GM13977 (cell line): ENCODE results near the gene PGS1.
A peak's percentile ranks its signal among the peaks of the same experiment; 100 is the strongest.

Experiments
- DNase-seq: peaks from one replicate; pipeline ENCODE4 v3.0.0; 2012; ENCODE audit warnings: low spot score
- CTCF ChIP-seq: IDR thresholded peaks from 2 replicates; pipeline ENCODE4 v1.5.1; 2012; ENCODE audit warnings: mild to moderate bottlenecking, control low read depth; ENCODE audit not compliant: insufficient read depth; ENCODE audit errors: extremely low read depth, missing control alignments
- in situ Hi-C: fragments of 300-500 bp; cut with MboI; formaldehyde crosslinking; loops from one replicate; pipeline ENCODE4 v1.12.0; 2022; ENCODE audit warnings: low sequenced_read_pairs, low pct_unique_long_range_greater_than_20kb, mixed read lengths, inconsistent platforms; ENCODE audit not compliant: unreplicated experiment

The PGS1 gene

GRCh38 chr17:78377858-78378224 lies 608 bp upstream of the PGS1 start:
- TF ChIP-seq CTCF = no peak
- in situ Hi-C loops = no loop called here
- DNase-seq = no peak

- TF ChIP-seq CTCF = no peak
- DNase-seq = no peak
- in situ Hi-C loops = no loop called here
These were observed 662 bp downstream of the PGS1 start for GRCh38 chr17:78379131-78379491.

GRCh38 chr17:78380370-78380769 lies 1.9 kb downstream of the PGS1 start:
- in situ Hi-C loops = no loop called here
- DNase-seq = no peak
- no peak for TF ChIP-seq CTCF

GRCh38 chr17:78381601-78382232 lies 3.3 kb downstream of the PGS1 start:
- TF ChIP-seq CTCF = no peak
- in situ Hi-C loops = no loop called here
- DNase-seq = no peak

GRCh38 chr17:78383725-78384471 lies 5.4 kb downstream of the PGS1 start:
- in situ Hi-C loops = no loop called here
- no peak for TF ChIP-seq CTCF
- peak; percentile 67 for DNase-seq

GRCh38 chr17:78384479-78385175 lies 6.2 kb downstream of the PGS1 start:
- in situ Hi-C loops = no loop called here
- TF ChIP-seq CTCF = no peak
- no peak for DNase-seq
